Liver (tissue), 9 donors: ENCODE measurements around the gene SF1. TPM values are rescaled to one million over a fixed set of nuclear protein-coding genes. Genes with fewer than 3 reads are reported as not detected.

ENCODE experiments used
- DNase-seq: peaks from one replicate; pipeline ENCODE4 v3.0.0-alpha.2; 2017; ENCODE audit warnings: low spot score
- H3K27ac ChIP-seq, 2 donors: one replicate each; pipeline ENCODE4 v1.7.0; 2013; ENCODE audit warnings: inconsistent platforms in 2 of 2, low read length in 2 of 2, control low read depth in 1 of 2, low read depth in 1 of 2, mild to moderate bottlenecking in 1 of 2
- H3K27me3 ChIP-seq, 4 donors: one replicate each; pipeline versions ENCODE4 v1.6.1 to v1.7.0; 2013; ENCODE audit warnings: low read length in 3 of 4, inconsistent platforms in 1 of 4, mild to moderate bottlenecking in 1 of 4, moderate library complexity in 1 of 4; ENCODE audit not compliant: control insufficient read depth in 4 of 4, insufficient read depth in 4 of 4
- H3K36me3 ChIP-seq, 4 donors: one replicate each; pipeline versions ENCODE4 v1.6.1 to v1.7.0; 2013; ENCODE audit warnings: low read length in 3 of 4, mild to moderate bottlenecking in 3 of 4, low read depth in 1 of 4, moderate library complexity in 1 of 4; ENCODE audit not compliant: control insufficient read depth in 4 of 4, insufficient read depth in 3 of 4
- H3K4me1 ChIP-seq, 4 donors: one replicate each; pipeline versions ENCODE4 v1.6.1 to v1.7.0; 2013; ENCODE audit warnings: low read length in 3 of 4, mild to moderate bottlenecking in 3 of 4, moderate library complexity in 1 of 4; ENCODE audit not compliant: control insufficient read depth in 4 of 4, insufficient read depth in 4 of 4
- H3K4me3 ChIP-seq, 3 donors: one replicate each; pipeline versions ENCODE4 v1.6.1 to v1.7.0; 2013; ENCODE audit warnings: low read length in 3 of 3, control low read depth in 1 of 3, low read depth in 1 of 3, mild to moderate bottlenecking in 1 of 3
- H3K9ac ChIP-seq, 2 donors: one replicate each; pipeline ENCODE4 v1.7.0; 2013; ENCODE audit warnings: low read length in 2 of 2, mild to moderate bottlenecking in 2 of 2, moderate library complexity in 2 of 2, control low read depth in 1 of 2, low read depth in 1 of 2
- H3K9me3 ChIP-seq, 4 donors: one replicate each; pipeline versions ENCODE4 v1.6.1 to v1.7.0; 2013; ENCODE audit warnings: low read length in 3 of 4; ENCODE audit not compliant: control insufficient read depth in 4 of 4
- EGR1 ChIP-seq, 2 donors: IDR thresholded peaks; 2 replicates each; pipeline ENCODE4 v1.6.1; 2016 to 2018; ENCODE audit warnings: antibody characterized with exemption in 2 of 2, low read depth in 2 of 2
- FOXA1 ChIP-seq: IDR thresholded peaks from 2 replicates; pipeline ENCODE4 v1.6.1; 2016; ENCODE audit warnings: antibody characterized with exemption
- FOXA2 ChIP-seq: IDR thresholded peaks from 2 replicates; pipeline ENCODE4 v1.6.1; 2016; ENCODE audit warnings: antibody characterized with exemption
- GABPA ChIP-seq, 2 donors: IDR thresholded peaks in 1 of 2; conservative IDR thresholded peaks in 1 of 2; 2 replicates each; pipeline ENCODE4 v1.6.1; 2016; ENCODE audit warnings: antibody characterized with exemption in 2 of 2, mild to moderate bottlenecking in 1 of 2, moderate library complexity in 1 of 2
- HNF4A ChIP-seq, 2 donors: conservative IDR thresholded peaks; 2 replicates each; pipeline ENCODE4 v1.6.1; 2016; ENCODE audit warnings: antibody characterized with exemption in 2 of 2, mild to moderate bottlenecking in 2 of 2
- HNF4G ChIP-seq: IDR thresholded peaks from 2 replicates; pipeline ENCODE4 v1.6.1; 2016; ENCODE audit warnings: antibody characterized with exemption
- JUND ChIP-seq, 2 donors: IDR thresholded peaks; 2 replicates each; pipeline ENCODE4 v1.6.1; 2016; ENCODE audit warnings: antibody characterized with exemption in 2 of 2
- MAX ChIP-seq: IDR thresholded peaks from 2 replicates; pipeline ENCODE4 v1.6.1; 2016; ENCODE audit warnings: antibody characterized with exemption
- NR2F2 ChIP-seq: IDR thresholded peaks from 2 replicates; pipeline ENCODE4 v1.6.1; 2016; ENCODE audit warnings: antibody characterized with exemption
- RAD21 ChIP-seq, 2 donors: IDR thresholded peaks; 2 replicates each; pipeline ENCODE4 v1.6.1; 2016; ENCODE audit warnings: antibody characterized with exemption in 2 of 2, mild to moderate bottlenecking in 2 of 2
- RXRA ChIP-seq, 2 donors: IDR thresholded peaks; 2 replicates each; pipeline ENCODE4 v1.6.1; 2017 to 2018; ENCODE audit warnings: antibody characterized with exemption in 2 of 2, mild to moderate bottlenecking in 1 of 2
- SP1 ChIP-seq: IDR thresholded peaks from 2 replicates; pipeline ENCODE4 v1.6.1; 2018; ENCODE audit warnings: antibody characterized with exemption, mild to moderate bottlenecking
- TAF1 ChIP-seq: conservative IDR thresholded peaks from 2 replicates; pipeline ENCODE4 v1.6.1; 2016; ENCODE audit warnings: antibody characterized with exemption, mild to moderate bottlenecking
- YY1 ChIP-seq: IDR thresholded peaks from 2 replicates; pipeline ENCODE4 v1.6.1; 2016; ENCODE audit warnings: antibody characterized with exemption, mild to moderate bottlenecking
- ZBTB33 ChIP-seq: IDR thresholded peaks from 2 replicates; pipeline ENCODE4 v1.6.1; 2016; ENCODE audit warnings: antibody characterized with exemption
- WGBS: extraction: QIAGEN DNeasy Blood & Tissue Kit; methylation state at CpG from one replicate; pipeline ENCODE4 v1.1.7; 2013; 5-methylcytosine and 5-hydroxymethylcytosine counted together
- polyA plus RNA-seq, 2 donors: library from polyadenylated mRNA; stranded (reverse) in 1 of 2; unstranded in 1 of 2; fragments of 200-250 nt in 1 of 2; fragments of >200 nt in 1 of 2; fragmentation: Nextera tagmentation in 1 of 2; extraction: Ambion mirVana in 1 of 2; gene quantifications; one replicate each; pipeline versions ENCODE4 v1.2.1 to v1.2.3, GENCODE V29; 2013 to 2015
- total RNA-seq, 2 donors: library from RNA; depleted of rRNA; stranded (reverse); fragments of >200 nt; gene quantifications; one replicate each; pipeline ENCODE4 v1.2.3, GENCODE V29; 2014
- TF ChIP-seq, protein P1 (sequence below): IDR thresholded peaks from 2 replicates; pipeline ENCODE4 v1.6.1; 2016; ENCODE audit warnings: antibody characterized with exemption, mild to moderate bottlenecking
- TF ChIP-seq, protein P2 (sequence below): fragments of 150-350 bp; IDR thresholded peaks from 2 replicates; pipeline ENCODE4 v1.5.1; 2017; ENCODE audit warnings: improper control_type of control experiment, low read depth, low read length; ENCODE audit not compliant: missing input control
- TF ChIP-seq, protein P3 (sequence below): IDR thresholded peaks from 2 replicates; pipeline ENCODE4 v1.6.1; 2016; ENCODE audit warnings: antibody characterized with exemption
- donor health status: healthy.
- donor health status: healthy.
- donor health status: healthy.
- donor health status: healthy.
- donor health status: healthy.

Gene SF1
- total and polyA plus RNA-seq, 4 donors: 44.9 to 135 (median 50.1) TPM

DNA sequence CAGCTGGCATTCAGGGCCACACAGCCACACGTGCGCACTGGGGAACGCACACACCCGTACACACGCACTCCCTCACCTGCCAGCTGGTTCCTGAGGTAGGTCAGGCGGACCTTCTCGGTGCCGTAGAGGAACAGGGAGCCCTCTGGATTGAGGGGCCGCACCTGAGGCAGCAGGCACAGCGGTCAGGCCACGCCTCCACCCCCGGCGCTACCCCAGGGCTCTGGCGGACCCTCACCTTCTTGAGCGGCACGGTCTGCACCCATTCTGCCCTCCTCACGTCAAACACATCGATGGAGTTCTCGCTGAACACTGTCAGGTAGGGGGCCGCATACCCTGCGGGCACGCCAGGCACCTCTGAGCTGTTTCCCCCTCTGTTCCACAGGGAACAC lies 49.1 kb upstream of the SF1 start:
- 94% methylated on average over 22 of the region's 22 CpGs for WGBS
- Histone ChIP-seq H3K9me3 (no peaks in the 10 kb centered on the region), H3K4me1 (no peaks in the 10 kb centered on the region), H3K9ac (no peak overlapping the region), H3K27me3 (no peaks in the 10 kb centered on the region), H3K27ac (no peak overlapping the region), H3K36me3 (no peaks in the 10 kb centered on the region), H3K4me3 (no peak overlapping the region)
- TF ChIP-seq MAX: no peak
- TF ChIP-seq EGR1 (IDR thresholded peaks at IDR 0.05; ENCODE audit: low read depth in 2 of 2): no peak
- TF ChIP-seq TAF1: no peak
- TF ChIP-seq FOXA1: no peak
- TF ChIP-seq, protein P1, sequence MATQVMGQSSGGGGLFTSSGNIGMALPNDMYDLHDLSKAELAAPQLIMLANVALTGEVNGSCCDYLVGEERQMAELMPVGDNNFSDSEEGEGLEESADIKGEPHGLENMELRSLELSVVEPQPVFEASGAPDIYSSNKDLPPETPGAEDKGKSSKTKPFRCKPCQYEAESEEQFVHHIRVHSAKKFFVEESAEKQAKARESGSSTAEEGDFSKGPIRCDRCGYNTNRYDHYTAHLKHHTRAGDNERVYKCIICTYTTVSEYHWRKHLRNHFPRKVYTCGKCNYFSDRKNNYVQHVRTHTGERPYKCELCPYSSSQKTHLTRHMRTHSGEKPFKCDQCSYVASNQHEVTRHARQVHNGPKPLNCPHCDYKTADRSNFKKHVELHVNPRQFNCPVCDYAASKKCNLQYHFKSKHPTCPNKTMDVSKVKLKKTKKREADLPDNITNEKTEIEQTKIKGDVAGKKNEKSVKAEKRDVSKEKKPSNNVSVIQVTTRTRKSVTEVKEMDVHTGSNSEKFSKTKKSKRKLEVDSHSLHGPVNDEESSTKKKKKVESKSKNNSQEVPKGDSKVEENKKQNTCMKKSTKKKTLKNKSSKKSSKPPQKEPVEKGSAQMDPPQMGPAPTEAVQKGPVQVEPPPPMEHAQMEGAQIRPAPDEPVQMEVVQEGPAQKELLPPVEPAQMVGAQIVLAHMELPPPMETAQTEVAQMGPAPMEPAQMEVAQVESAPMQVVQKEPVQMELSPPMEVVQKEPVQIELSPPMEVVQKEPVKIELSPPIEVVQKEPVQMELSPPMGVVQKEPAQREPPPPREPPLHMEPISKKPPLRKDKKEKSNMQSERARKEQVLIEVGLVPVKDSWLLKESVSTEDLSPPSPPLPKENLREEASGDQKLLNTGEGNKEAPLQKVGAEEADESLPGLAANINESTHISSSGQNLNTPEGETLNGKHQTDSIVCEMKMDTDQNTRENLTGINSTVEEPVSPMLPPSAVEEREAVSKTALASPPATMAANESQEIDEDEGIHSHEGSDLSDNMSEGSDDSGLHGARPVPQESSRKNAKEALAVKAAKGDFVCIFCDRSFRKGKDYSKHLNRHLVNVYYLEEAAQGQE: no peak
- no peak for TF ChIP-seq JUND (IDR thresholded peaks at IDR 0.05)
- TF ChIP-seq FOXA2: no peak
- no peak for TF ChIP-seq RXRA (IDR thresholded peaks at IDR 0.05)
- DNase-seq: no peak

DNA sequence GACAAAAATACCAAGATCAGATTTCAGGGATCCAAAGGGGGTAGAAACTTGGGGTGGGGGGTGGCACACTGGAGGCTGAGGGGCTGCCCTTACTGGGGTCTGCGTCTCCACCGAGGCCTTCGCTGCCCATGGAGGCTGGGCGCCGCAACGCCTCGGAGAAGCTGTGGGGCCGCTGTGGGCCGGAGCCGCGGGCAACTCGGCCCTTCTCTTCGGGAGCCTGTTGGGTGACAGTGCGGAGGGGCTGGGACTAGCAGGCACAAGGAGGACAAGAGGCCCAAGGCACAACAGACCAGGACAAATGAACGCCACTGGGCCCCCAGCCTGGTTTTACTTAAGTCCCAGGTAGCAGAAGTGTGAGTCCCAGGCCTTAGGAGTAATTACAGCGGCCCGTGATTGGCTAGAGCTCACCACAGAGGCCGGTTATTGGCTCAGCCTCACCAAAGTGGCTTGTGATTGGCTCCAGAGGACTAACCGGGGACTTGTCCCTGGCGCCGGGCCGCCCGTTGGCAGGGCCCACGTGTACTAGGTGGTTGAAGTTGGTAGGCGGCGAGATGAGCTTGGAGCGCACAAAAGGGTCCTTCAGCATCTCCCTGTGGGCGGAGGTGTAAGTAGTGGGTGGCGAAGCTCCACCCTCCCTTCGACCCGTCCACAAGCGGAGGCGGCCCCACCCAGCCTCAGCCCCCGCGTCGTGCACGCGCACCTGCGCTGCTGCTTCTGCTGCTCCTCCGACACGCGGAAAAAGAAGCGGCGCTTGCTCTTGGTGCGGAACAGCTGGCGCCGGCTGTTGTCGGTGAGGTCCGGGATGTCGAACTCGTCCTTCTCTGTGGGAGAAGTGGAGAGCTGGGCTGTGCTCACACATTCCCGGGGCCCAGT lies 48.5 kb upstream of the SF1 start:
- no peaks in the 10 kb centered on the region for H3K36me3 ChIP-seq

More for the DNA sequence above, 48.5 kb upstream of the SF1 start:
- H3K9ac ChIP-seq: no peak overlapping the region
- 94% methylated on average over 52 of the region's 52 CpGs for WGBS
- H3K4me1 ChIP-seq: no peaks in the 10 kb centered on the region
- no peaks in the 10 kb centered on the region for H3K9me3 ChIP-seq
- DNase-seq: no peak
- no peak overlapping the region for H3K4me3 ChIP-seq
- TF ChIP-seq TAF1 (no peak), RXRA (IDR thresholded peaks at IDR 0.05) (no peak), NR2F2 (no peak), FOXA2 (no peak), FOXA1 (no peak), GABPA (IDR thresholded peaks at IDR 0.05 in 1 of 2, conservative IDR thresholded peaks at IDR 0.05 in 1 of 2) (no peak), YY1 (no peak), RAD21 (IDR thresholded peaks at IDR 0.05) (no peak), JUND (IDR thresholded peaks at IDR 0.05) (no peak), ZBTB33 (no peak), SP1 (no peak), HNF4A (conservative IDR thresholded peaks at IDR 0.05) (no peak), EGR1 (IDR thresholded peaks at IDR 0.05; ENCODE audit: low read depth in 2 of 2) (no peak), MAX (no peak), HNF4G (no peak)
- TF ChIP-seq, protein P2, sequence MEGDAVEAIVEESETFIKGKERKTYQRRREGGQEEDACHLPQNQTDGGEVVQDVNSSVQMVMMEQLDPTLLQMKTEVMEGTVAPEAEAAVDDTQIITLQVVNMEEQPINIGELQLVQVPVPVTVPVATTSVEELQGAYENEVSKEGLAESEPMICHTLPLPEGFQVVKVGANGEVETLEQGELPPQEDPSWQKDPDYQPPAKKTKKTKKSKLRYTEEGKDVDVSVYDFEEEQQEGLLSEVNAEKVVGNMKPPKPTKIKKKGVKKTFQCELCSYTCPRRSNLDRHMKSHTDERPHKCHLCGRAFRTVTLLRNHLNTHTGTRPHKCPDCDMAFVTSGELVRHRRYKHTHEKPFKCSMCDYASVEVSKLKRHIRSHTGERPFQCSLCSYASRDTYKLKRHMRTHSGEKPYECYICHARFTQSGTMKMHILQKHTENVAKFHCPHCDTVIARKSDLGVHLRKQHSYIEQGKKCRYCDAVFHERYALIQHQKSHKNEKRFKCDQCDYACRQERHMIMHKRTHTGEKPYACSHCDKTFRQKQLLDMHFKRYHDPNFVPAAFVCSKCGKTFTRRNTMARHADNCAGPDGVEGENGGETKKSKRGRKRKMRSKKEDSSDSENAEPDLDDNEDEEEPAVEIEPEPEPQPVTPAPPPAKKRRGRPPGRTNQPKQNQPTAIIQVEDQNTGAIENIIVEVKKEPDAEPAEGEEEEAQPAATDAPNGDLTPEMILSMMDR: no peak
- TF ChIP-seq, protein P3, sequence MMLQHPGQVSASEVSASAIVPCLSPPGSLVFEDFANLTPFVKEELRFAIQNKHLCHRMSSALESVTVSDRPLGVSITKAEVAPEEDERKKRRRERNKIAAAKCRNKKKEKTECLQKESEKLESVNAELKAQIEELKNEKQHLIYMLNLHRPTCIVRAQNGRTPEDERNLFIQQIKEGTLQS: no peak
- TF ChIP-seq, protein P1: no peak
- H3K27ac ChIP-seq: no peak overlapping the region
- no peaks in the 10 kb centered on the region for H3K27me3 ChIP-seq
